Measurements from ENCODE around the gene CPHXL2.

CPHXL2 gene

GRCh38 chr16:75614066-75614897, 62.5 kb downstream of the CPHXL2 start:
- ChIA-PET POLR2A (no interaction called here), CTCF (interaction anchor here (0.8 kb wide), 1 partner anchor 59 kb away, joined by 3 read pairs; no protein-coding TSS in a partner anchor)
- DNase-seq (ENCODE audit: extremely low spot score): no peak
- TF ChIP-seq CTCF (IDR thresholded peaks at IDR 0.05; ENCODE audit: control extremely low read depth, extremely low read depth, low read depth, missing control alignments): no peak

All from GM10248 (cell line).